Right renal pelvis (tissue), 4 donors: ENCODE results near the gene MRGPRG. TPM values are rescaled to one million over a fixed set of nuclear protein-coding genes. Genes with fewer than 3 reads are reported as not detected.

Experiments
- DNase-seq, 4 donors: peaks; one replicate each; pipeline ENCODE4 v3.0.0-alpha.2; 2013; ENCODE audit warnings: low read depth in 4 of 4, low spot score in 3 of 4, missing footprints in 1 of 4
- polyA plus RNA-seq, 4 donors: library from polyadenylated mRNA; unstranded; fragments of 120-200 nt; gene quantifications; one replicate each; pipeline ENCODE4 v1.2.1, GENCODE V29; 2013; ENCODE audit not compliant: insufficient read length in 4 of 4

MRGPRG gene
- polyA plus RNA-seq, 4 donors: not detected

DNA sequence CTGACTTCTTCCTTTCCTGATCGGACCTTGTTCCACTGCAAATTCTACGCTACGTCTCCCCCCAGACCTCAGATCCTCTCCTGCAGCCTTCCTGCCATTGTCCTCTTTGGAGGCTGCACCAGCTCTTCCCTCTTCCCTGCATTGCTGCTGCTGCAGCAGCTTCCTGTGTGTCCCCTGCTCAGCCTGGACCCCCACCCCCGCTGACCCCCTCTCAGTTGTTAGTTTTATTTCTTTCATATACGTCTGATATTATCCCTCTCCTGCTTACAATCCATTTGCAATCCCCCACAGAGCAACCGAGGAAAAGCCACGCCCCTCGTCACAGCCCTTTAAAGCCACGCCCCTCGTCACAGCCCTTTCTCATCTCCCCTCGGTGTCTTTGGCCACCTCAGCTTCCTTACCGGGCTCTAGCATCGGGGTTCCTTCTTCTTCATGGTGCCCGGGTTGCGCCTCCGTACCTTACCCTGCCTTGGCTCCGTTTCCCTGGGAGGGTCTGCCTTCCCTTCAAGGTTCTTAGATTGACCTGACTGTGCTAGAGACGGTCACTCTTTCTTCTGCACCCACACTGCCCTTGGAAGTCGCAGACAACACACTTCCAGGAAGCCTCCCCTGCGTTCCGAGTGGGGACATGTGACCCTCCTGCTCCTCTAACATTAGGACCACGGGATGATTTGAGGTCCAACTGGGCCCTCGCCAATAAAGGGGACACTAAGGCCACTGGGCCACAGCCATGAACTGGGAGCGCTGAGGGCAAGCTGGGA is 4.8 kb downstream of the MRGPRG start:
- DNase-seq: no peak

DNA sequence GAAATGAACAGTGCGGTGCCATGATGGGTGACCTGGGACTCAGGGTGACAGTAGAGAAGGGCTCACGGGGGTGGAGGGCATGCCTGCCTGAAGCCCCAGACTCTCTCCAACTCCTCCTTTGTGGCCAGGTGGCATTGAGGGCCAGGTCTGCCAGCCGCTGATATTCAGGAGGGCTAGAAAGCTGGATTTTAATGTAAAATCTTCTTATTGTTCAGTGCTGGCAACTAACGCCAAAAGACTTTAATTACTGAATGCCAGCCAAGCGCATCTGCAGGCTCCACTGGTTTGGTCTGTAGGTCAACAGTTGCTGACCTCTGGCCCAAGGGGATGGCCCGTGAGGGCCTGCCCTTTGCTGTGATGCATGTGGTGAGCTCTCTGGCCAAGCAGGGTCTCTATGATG is 10.3 kb downstream of the MRGPRG start:
- DNase-seq: no peak

DNA sequence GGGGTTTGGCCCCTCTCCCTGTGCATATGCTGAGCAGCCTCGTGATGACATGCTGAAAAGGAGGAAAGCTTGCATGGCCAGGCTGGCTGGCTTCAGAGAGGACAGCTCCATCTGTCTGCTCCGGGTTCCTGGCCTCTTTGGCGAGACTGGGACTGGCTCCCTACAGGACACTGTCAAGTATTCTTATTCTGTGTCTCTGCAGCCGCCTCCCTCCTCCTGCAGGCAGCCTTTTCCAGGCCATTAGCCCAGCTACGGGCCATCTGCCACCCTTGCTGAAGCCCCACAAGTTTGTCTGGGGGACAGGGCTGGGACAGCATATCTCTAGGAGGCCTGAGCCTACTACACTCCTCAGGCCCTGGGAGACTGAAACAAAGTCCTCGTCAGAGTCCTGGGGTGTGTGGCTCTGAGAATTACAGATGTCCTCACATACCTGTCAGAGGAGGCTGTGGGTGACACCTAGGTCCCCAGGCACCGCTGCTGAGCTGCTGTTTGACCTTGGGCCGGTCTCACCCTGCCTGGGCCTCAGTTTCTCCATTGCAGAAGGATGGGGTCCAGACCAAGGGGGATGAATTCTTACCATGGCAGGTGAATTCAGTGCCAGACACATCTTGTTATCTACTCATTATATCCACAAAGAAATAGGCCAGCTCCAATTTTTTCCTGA is 11.0 kb downstream of the MRGPRG start:
- DNase-seq: no peak

DNA sequence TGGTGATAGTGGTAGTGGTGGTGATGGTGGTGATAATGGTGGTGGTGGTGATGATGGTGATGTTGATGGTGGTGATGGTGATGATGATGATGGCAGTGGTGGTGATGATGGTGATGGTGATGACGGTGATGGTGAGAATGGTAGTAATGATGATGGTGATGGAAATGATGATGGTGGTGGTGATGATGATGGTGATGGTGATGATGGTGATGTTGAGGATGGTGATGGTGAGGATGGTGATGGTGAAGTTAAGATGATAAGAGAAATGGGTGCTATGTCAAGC is 11.8 kb downstream of the MRGPRG start:
- no peak for DNase-seq

DNA sequence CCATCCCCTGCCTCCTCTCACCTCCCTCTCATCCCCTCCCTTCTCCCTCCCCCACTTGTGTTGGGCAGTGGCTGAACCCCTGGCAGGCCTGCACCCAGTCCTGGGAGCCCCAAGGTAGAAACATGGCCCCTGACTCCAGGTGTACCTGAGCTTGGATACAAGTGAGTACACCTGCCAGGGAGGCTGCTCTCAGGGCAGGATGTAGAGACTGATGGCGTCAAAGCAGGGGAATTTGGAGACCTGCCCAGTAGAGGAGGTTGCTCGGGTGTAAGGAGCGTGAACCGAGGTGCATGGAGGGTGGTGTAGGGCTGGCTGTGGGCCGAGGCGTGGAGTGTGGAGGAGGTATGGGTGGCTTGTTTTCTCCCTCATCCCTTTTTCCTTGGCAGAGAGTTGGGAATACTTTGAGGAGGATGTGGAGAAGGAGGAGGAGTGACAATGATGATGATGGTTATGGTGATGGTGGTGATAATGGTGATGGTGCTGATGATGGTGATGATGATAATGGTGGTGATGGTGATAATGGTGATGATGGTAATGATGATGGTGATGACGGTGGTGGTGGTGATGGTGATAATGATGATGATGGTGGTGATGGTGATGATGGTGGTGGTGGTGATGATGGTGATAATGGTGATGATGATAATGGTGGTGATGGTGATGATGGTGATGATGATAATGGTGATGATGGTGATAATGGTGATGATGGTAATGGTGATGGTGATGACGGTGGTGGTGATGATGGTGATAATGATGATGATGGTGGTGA is 12.3 kb downstream of the MRGPRG start:
- DNase-seq: no peak

DNA sequence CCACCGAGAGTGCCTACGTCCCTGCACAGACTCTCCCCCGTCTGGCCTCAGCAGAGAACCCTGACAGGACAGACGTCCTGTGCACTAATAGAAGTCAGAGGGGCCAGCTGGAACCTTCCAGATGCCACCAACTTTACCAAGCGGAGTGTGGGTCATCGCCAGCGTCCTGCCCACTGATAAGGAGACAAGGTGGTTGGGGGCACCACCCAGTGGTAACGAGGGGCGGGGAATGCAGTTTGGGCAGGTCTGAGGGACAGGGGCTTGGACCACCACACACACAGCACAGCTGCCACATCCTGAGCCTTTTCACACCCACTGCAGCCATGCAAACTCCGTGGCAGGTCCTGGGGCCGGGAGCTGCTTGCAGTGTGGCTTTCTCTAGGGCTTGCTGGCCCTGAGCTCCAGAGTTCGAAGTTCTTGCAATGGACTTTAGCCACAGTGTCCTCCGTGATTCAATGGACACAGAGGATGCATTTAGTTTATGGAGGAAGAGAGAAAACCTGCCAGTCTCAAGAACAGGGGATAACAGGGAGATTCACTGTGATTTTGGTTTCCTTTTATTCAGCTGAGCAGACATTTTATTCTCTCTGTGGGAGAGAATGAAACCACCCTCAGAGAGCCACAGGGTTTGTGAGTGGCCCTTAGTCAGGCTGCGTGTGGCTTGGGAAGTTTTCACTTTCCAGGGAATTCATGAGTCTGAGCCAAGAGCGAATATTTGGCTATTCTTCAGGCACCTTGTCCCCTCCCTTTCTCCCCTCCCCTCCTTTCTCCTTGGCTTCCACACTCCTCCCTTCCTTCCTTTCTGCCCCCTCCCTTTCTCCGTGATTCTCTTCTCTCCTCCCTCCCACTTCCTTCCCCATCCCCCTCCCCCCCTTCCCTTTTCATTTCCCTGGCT is 13.1 kb downstream of the MRGPRG start:
- no peak for DNase-seq

DNA sequence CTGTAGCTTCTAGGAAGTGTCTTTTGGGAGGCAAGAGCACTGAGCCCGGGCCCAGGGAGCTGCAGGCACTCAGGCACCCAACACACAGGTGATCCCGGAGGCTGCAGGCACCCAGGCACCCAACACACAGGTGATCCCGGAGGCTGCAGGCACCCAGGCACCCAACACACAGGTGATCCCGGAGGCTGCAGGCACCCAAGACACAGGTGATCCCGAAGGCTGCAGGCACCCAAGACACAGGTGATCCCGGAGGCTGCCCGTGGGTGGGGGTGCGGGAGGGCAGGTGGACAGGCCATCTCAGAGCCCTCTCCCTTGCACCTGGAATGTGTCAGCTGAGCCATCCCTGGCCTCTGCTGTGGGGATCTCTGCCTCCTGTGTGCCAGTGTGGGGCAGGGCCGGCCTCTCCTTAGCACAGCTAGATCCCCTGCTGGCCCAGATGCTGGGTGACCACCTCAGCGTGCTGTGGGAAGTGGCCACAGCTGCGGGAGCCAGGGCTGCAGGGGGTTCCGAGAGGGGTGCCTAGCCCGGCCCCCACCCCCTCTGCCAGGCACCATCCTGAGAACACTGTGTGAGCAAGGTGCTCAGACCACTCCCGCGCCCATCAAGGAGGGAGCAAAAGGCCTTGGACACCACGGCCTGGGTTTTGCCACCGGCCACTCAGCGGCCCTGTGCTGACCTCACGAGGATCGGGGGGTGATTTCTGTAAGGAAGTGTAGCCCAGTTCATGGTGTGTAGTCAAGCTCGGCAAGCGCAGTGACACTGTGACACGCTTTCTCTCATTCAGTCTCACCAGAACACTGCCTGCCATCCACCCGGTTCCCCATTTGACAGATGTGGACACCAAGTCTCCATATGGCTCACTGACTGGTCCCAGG is 14.2 kb downstream of the MRGPRG start:
- DNase-seq: no peak

DNA sequence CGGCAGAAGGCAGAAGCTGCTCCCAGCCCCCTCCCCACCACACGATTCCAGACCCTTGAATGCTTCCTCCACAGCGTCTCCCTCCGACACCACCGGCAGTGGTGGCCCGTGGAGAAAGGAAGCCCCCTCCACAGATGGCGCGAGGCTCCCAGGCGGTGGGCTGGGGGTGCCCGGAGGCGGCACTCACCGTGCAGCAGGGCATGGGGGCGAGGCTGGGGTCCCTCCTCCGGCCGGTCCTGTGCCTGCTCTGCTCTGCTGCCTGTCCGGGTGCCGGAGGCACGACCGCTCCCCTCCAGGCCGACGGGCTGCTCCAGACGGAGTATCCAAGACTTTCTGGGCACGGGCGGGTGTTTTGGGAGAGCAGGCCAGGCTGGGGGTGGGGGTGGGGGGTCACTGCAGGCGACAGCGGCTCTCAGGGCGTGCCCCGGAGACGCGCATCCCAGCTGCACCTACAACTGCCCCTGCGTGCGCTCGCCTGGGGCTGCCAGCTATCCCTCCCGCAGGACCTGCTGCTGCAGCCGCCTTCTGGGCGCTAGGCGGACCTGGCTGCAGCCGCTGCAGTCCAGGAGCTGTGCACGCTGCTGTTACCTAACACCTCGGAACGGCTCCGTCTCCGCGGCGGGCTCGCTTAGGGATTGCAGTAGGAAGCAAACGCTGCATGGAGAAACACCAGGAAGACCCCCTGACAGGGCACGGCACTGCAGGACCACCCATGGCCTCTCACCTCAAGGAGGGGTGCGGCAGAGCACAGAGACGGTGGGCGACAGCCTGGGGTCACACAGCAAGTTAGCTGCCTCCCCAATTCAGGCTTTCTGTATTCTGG is 15.2 kb downstream of the MRGPRG start:
- DNase-seq: no peak

DNA sequence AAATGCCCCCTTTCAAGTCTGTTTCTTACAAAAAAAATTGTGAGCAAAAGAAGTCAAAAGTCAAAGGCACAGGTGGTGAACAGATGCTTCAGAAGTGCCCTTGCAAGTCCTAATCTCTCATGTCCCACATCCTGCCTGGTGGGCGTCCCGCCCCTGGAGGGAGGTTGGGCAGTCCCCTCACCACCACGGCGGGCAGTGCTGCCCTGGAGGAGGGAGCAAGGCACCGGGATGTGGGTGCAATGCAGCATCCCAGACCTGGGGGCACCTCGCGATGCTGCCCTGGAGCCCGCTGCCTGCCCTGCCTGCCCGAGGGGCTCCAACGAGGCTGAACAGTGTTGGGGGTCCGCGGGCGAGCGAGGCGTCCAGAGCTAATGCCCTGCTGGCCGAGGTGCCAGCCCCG is 15.9 kb downstream of the MRGPRG start:
- DNase-seq: no peak

DNA sequence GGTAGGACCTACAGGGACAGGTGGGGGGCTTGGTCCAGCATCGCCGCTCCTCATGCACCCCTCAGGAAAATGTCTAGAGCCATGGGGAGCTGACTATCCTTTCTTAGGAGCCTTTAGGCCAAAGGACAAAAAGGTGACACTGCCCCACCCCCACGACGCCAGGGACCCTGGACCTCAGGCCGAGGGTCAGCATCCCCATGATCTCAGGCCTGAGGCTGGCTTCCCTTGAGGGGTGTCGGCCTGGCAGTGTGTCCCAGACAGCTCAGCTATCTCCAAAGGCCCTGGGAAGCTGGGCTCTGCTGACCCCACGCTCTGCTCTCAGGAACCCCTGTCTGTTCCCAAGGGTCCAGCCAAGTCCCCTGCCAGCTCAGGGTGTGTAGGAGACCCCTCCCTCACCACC is 16.3 kb downstream of the MRGPRG start:
- no peak for DNase-seq

DNA sequence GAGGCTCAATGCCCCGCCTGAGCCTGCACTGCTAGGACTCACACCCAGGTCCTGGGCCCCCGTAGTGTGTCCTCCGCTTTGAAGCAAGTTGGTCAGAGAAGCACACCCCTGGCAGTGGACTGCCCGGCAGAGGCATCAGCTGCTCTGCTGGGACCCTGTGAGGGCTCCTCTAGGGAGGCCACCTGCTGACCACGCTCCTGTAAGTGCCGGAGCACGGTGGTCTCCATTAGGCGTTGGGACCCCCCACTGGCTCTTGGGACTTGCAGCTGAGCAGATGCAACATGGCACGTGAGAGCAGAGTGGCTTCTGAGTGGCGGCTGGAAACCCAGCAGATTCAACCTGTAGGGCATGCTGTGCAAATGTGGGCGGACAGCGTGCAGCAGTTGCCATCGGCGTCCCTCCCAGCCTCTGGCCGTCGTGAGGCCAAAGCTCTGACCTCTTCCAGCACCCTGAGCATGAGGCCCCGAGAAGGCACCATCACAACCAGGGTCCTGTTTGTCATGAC is 16.9 kb downstream of the MRGPRG start:
- DNase-seq: no peak

DNA sequence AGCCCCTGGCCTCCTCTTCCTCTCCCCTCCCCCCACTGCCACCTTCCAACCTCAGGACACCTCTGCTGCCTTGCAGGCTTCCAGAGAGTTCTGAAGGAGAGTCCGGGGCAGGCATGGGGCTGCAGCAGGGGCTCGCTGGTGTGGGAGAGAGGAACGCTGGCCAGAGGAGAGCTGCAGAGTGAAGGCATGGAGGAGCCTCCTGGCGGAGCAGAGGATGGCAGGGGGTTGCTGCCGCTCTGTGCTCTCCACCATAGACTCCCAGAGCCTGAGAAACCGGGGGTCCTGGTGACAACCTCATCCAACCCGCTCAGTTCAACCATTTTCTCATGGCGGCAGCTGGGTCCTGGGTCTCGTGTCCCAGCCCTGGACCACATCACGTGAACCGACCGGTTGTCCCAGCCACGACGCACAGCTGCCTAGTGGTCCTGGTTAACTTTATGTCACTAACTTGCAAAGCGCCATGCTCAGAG is 17.5 kb downstream of the MRGPRG start:
- DNase-seq: no peak

DNA sequence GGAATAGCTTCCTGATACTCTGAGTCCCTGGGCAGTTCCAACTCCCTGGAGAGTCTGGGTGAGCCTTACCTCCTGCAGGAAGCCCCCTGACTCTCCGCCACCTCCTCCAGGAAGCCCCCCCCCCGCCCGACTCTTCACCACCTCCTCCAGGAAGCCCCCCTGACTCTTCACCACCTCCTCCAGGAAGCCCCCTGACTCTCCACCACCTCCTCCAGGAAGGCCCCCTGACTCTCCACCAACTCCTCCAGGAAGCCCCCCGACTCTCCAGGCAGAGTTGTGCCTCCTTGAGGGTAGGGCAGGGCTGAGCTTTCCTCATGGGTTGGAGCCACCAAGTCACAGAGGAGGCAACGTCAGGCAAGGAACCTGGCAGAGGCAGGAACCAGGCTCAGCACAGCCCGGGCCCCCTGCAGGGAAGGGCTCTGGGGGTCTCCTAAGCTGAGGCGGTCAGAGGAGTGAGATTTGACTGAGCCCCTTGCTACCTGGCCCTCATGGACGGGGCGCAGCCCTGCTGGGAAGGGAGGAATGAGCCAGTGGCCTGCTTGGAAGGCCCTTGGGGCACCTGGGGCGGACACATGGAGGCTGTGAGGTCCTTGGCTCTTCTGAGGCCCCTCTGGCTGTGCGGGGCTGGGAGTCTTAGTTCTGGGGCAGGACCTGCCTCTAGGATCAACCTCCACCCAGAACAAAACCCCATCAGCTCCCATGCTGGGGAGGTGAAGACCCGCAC is 18.1 kb downstream of the MRGPRG start:
- DNase-seq: no peak

DNA sequence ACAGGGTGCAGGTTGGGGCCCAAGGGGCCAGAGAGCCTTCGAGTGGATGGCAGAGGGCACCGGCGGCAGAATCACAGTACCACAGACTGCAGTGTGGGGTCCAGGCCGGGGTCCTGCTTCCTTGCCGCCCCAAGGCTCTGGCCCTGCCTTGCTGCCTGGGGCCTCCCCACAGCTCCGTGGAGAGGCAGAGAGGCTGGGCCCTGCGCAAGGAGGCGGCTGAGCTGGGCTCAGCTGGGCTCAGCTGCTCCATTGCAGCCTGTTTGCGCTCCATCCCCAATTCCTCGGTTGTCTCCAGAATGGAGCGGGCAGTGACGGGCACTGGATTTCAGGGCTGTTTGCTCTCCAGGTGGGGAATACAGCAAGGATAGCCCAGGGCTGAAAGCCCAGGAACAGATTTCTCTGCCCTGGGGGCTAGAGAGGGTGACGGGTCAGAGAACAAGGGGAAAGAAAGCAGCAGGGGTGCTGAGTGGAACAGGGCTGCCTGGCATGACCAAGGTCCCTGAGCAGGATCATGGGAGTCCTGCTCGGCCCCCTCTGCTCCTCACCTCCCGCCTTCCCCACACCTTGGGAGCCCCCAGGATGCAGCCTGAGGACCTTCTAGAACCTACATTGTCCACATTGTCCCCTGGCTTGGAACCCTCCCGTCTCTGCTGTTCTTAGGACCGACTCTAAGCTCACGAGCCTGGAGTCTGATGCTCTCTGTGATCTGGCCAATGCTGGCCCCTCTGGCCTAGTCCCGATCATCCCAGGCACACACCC is 18.9 kb downstream of the MRGPRG start:
- no peak for DNase-seq

DNA sequence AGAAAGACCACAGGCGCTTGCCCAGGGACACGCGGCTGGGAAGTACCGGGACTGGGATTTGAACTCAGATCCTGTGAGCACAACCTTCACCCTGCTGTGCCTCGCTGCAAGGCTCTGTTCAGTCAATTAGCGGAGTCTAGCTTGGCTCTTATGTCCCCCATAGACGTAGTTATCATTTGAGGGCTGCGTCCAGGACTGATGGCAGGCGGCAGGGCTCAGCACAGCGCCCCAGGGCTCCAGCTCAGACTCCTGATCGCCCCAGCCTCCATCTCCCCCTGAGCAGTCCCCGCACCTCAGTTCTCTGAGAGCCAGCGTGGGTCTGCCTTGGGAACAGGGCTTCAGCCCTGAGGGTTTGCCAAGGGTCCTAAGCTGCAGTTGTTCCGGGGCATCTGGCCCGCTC is 19.8 kb downstream of the MRGPRG start:
- no peak for DNase-seq

DNA sequence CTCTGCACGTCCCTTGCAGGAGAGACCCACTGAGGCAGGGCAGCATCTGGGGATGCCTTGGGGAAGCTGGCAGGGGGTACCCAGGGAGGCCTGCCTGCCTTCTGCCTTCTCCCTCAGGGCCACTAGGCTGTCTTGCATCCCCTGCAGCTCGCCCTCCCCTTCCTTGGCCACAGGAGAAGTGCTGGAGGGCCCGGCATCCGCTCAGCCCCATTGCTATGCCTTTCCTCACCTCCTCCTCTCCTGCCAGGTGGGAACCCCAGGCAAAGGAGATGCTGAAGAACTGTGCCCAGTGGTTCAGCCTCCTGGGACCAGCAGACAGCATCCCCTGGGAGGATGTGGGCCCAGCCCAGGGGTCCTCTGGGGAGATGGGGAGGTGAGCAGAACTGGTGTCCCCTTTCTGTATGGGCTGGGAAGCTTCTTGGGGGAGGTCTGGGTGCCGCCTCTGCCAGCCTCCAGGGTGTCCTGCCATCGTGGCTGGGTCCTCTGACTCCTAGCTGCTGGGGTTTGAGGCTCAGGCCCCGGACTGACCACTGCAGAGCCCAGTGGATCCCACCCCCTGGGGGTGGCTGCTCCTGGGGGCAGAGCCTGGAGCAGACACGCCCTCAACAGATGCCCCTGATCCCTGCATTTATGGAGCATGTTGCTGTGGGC is 20.6 kb downstream of the MRGPRG start:
- DNase-seq: no peak
